Activated CD8-positive, alpha-beta memory T cell treated with anti-CD3 and anti-CD28 coated beads for 4 hours (primary cell): ENCODE results near the gene TMEM221.
A peak's percentile ranks its signal among the peaks of the same experiment; 100 is the strongest.

ENCODE experiments used
- DNase-seq, 2 donors: peaks; one replicate each; pipeline ENCODE4 v3.0.0-alpha.2; 2020; ENCODE audit warnings: low read depth in 2 of 2

Gene TMEM221

DNA sequence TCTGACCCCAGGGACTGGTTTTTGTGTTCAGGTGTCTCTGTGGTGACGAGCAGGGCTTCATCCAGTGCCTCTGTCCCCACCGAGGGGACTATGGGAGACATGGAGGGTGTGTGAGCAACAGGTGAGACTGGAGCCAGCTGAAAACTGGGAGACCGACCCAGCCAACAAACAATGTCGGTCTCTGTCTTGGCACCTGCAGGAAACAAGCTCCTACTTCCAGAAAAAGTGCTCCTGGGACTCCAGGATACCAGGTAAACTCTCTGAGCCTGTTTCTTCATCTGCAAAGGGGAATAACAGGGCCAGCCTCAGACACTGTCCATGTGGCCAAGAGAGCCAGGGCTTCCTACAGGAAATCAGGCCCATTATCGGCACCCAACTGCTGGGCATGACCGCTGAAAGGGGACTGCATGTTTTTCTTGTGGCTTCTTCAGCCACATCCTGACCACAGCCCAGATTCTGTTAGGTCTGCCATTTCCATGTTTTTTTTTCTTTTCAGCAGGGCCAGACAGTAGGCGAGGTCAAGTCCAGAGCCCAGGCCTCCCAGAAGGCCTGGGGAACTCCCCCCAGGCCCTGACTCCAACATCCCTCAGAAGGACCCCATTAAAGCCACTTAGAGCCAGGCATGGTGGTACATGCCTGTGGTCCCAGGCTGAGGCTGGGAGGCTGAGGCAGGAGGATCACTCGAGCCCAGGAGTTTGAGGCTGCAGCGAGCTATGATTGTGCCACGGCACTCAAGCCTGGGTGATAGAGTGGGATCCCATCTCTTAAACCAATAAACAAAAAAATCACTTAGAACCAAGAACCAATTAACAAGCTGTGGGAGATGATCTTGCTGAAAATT lies 42.2 kb downstream of the TMEM221 start:
- DNase-seq: no peak

GRCh38 chr19:17405250-17406045 lies 43.0 kb downstream of the TMEM221 start, which contains the start of gene BST2:
BST2 (minus strand) TSS chr19:17405630; CDS start chr19:17405575, 55 bp downstream.
- DNase-seq: peak in 1 of 2 donors; percentile 44

DNA sequence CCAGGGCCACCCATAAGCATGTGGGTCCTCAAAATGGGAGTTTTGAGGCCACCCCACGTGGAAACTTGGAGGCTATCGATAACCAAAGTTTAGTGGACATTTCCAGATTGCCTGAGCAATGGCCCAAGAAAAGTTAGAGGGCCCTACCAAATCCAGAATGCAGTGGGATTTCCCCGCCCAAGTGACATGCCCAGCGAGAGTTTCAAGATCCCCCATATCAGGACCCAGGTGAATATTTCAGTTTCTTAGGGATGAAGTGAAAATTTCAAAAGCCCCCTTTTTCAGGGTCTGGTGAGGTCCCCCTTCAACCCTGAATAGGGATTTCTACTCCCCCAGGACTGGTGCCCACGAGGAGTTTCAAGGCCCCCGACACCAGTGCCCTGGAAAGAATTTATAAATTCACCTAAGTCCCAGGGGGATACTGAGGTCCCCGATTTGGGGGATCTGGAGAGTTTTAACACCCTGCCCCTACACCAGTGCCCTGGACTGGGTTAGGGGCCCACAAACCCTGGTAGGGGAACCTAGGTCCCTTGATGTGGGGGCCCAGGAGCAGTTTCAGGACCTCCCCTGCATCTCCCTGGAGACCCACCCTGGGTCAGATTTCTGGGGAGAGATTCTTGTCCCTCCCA lies 43.7 kb downstream of the TMEM221 start:
- DNase-seq: no peak

- no peak for DNase-seq
Measured at GRCh38 chr19:17404015-17404414, 44.5 kb downstream of the TMEM221 start.

GRCh38 chr19:17402982-17403855 lies 45.2 kb downstream of the TMEM221 start:
- no peak for DNase-seq

GRCh38 chr19:17401628-17402027 lies 46.8 kb downstream of the TMEM221 start:
- no peak for DNase-seq

GRCh38 chr19:17398902-17399527 lies 49.5 kb downstream of the TMEM221 start:
- DNase-seq: no peak

DNA sequence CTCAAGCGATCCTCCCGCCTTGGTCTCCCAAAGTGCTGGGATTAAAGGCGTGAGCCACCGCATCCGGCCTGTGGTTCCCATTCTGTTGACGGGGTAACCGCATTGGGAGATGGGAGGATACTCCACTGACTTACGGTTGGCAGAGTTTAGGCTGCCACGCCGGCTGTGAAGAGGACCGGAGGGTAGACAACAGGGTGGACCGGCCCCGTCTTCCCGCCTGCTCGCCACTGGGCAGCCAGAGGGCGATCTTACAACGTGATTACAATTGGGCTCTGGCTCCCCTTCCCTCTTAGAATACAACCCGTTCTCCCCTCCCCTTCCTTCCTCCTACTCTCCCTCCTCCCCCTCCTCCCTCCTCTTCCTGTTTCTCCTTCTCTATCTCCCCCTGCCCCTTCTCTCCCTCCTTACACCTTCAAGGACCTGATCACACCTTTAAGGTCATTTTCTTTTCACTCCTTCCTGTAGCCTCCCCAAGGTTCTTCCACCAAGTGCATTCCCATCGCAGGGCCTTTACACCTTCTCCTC lies 53.5 kb downstream of the TMEM221 start:
- peak in 1 of 2 donors; percentile 31 for DNase-seq

DNA sequence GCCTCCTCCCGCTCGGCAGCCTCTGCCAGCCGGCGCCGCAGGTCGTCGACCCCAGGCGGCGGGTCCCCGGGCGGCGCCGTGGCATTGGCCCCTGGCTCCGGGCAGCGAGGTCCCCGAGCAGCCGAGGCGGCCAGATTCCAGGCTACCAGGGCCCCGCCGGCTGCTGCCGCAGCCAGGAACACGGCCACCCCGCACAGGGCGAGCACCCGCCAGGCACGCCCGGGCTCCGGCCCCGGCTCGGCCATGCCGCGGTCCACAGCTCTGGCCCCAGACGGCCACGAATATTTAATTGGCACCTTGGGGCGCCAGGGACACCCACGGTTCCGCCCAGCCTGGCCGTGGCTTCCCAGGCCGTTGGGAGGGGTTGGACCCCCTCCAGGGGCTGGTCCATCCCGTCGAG lies 54.6 kb downstream of the TMEM221 start, which contains the start of gene CCDC194:
Gene CCDC194, minus strand, starts transcription at position 283 of the 400 bp plus-strand sequence. Its CDS starts 38 bp downstream, at position 245.
- DNase-seq: no peak

DNA sequence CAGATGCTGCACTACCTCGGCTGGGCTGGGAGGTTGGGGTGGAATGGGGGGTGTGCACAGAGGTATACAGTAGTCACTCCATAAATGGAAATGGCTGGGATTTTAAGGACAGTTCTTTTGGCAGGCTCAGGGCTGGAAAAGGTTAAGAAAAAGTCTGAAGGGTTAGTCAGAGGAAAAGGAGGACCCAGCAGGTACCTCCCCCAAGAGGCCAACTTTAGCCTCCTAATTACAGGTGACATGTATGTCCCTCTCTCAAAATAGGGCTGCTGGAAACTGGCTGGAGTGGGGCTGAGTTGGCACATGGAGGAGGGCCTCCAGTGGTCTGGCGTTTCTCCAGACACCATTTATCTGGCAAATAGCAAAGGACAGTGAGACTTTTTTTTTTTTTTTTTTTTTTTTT lies 55.5 kb downstream of the TMEM221 start:
- DNase-seq: no peak

DNA sequence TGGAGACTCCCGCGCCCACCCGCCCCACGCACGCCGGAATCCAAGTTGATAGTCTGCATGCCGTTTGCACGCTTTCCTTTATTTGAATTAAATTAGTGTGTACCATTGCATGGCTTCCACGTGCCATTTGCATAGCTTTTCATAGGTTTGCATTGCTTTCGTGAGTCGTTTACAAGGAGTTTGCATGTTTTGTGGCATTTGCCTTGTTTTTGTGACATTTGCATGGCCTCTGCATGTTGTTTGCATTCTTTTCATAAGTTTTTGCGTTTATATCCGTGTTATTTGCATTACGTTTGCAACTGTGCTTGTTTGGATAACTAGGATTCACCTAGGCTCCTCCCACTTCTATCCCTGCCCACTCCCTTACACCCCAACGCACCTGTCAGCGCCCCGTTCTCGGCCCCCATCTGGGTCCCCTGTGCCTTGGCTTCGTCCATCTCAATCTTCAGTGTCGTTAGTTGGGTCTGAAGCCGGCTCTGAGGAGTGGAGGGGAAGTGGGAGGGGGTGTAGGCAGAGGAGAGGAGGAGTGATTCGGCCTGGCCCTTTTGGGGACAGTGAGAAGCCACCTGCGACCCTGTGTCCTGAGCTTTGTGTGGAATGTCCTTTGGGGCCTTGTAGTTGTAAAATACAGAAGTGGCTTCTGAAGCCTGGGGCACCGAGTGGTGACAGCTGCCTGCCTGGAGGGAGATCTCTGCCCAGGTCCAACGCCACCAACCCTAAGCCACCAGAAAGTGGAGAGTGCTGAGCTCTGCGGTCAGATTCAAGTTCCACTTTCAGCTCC lies 56.9 kb downstream of the TMEM221 start:
- no peak for DNase-seq

DNA sequence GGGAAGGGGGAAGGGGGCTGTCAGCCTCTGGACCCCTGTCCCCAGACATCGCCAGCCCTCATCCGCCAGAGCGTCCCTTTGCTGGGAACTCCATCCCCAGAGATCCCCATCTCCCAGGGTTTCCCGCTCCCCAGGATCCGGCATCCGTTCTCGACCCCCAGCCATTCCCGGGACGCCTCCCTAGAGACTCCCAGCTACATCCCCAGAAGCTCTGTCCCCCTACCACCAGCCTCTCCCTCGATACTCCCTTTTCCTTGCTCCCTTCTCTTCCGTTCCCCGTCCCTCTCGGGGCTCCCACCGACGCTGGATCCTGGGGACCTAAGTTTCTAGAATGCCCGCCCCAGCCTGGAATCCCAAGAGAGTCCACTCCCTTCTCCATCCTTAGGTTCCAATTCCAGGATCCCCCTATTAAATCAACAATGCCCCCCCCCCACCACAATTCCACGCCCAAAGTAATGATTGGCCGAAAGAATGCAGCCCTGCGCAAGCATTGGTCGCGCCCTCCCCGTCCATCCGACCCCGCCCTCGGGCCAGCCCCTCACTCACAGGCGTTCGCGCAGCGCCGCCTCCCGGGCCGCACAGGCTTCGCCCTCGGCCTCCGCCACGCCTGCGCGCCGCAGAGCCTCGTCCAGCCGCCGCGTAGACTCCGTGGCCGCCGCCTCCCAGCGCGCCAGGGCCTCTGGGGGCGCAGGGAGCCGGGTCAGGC lies 57.6 kb downstream of the TMEM221 start:
- peak; percentile 75 to 76 for DNase-seq

DNA sequence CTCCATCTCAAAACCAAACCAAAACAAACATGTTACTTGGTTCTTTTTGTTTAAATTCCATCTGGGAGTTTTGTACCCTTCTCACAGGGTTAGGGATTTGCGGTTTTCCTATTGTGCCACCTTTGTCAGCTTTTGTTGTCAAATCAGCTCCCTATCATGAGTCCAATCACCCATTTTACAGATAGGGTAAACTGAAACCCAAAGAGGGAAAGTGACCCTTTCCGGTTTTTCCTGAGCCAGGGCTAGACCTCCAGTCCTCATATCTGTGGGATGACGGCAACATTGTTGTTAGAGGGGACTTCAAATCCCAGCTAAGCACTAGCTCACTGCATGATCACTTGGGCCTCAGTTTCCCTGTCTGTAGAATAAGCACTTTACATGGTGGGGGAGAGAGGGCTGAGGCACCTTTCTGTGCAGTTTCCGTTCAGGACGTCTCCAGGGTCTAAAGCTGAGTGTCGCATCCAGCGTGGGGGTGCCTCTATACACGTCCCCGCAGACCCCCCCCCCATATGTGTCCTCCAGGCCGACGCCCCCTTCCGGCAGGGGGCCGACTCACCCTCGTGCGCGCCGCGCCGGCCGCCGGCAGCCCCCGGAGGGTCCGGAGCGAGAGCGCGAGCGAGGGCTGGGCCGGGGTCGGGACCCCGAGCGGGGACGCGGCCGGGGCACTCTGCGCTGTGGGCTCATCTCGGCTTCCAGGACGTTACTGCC lies 58.4 kb downstream of the TMEM221 start:
- no peak for DNase-seq

DNA sequence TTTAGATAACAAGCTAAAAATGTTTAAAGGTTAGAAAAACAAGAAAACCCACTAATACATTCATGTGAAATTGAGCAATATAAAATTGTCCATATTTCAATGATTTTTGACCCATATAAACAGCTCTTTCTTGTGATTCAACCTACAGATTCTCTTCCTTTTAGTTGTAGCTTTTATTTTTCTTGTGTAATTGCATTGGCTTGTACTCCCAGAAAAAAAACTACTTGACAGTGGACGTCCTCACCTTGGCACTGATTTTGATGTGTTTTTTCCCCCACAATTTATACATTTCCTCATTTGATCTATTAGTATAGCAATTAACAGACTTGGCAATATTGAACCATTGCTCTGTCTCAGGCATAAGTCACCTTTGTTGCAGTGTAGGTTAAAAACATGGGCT lies 59.2 kb downstream of the TMEM221 start:
- DNase-seq: no peak

DNA sequence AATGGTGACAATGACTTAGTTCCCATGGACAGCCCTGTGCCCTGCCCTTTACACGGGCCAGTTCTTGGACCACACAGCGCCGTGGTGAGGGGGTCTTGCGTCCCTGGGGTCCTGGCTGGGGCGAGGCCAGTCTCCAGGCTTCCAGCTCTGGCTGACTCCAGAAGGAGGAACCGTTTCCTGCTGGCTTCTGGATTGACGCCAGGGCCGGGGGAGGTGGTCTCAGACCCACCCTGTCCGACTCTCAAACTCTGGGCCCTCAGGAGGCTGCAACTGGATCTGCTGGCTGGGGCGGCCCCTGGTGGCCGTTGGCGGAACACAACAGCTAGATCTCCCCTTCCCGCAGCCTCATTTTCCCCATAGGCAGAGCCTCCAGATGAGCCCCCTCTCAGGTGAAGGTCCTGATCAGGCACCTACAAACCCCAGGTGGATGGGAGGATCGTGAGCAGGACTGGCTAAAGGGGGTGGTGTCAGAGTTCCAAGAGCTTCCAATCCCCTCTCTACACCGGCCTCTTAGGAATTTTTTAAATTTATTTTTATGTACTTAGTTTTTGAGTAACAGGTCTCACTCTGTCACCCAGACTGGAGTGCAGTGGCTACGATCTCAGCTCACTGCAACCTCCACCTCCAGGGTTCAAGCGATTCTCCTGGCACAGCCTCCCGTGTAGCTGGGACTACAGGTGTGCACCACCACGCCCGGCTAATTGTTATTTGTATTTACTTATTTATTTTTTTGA lies 62.4 kb downstream of the TMEM221 start:
- DNase-seq: no peak
